Body of pancreas (tissue), 4 donors: Measurements from ENCODE around the gene FGF9. TPM values are rescaled to one million over a fixed set of nuclear protein-coding genes. Genes with fewer than 3 reads are reported as not detected.

Source experiments
- ATAC-seq: fragments of 150-250 bp; one replicate; pipeline ENCODE4 v1.9.1; 2016
- DNase-seq, 4 donors: peaks; one replicate each; pipeline ENCODE4 v3.0.0-alpha.2; 2019
- H3K27ac ChIP-seq, 4 donors: fragments of 200-600 bp; sonication (generic); 1 replicate in 3 of 4; 2 replicates in 1 of 4; pipeline versions ENCODE4 v1.5.1 to v1.6.1; 2016 to 2019; ENCODE audit warnings: mild to moderate bottlenecking in 1 of 4, mixed read lengths in 1 of 4, moderate library complexity in 1 of 4
- H3K27me3 ChIP-seq, 2 donors: fragments of 200-600 bp; sonication (generic); one replicate each; pipeline ENCODE4 v1.6.0; 2016; ENCODE audit warnings: mild to moderate bottlenecking in 1 of 2
- H3K36me3 ChIP-seq, 2 donors: fragments of 200-600 bp; sonication (generic); replicated peaks in 1 of 2; 2 replicates each; pipeline ENCODE4 v1.5.1; 2016; ENCODE audit warnings: low read depth in 2 of 2; ENCODE audit not compliant: insufficient read depth in 1 of 2
- H3K4me1 ChIP-seq: fragments of 200-600 bp; sonication (generic); one replicate; pipeline ENCODE4 v1.6.0; 2016
- H3K4me3 ChIP-seq, 2 donors: fragments of 200-600 bp; sonication (generic); 1 replicate in 1 of 2; 2 replicates in 1 of 2; pipeline ENCODE4 v1.5.1; 2016 to 2019
- H3K9me3 ChIP-seq, 3 donors: fragments of 200-600 bp; sonication (generic); 1 replicate in 2 of 3; 2 replicates in 1 of 3; pipeline ENCODE4 v1.5.1; 2016
- POLR2A ChIP-seq, 3 donors: fragments of 450-650 bp; IDR thresholded peaks; one replicate each; pipeline ENCODE4 v1.6.1; 2016; ENCODE audit warnings: antibody characterized with exemption in 3 of 3, mild to moderate bottlenecking in 2 of 3
- WGBS, 2 donors: methylation state at CpG; one replicate each; pipeline ENCODE4 v1.1.5; 2017; 5-methylcytosine and 5-hydroxymethylcytosine counted together
- intact Hi-C: fragments of 100-400 bp; cut with DNase I; formaldehyde crosslinking; loops from one replicate; pipeline ENCODE4 v1.15.1; 2023
- total RNA-seq, 2 donors: library from RNA; depleted of rRNA; stranded (reverse); fragments of >200 nt; gene quantifications; one replicate each; pipeline ENCODE4 v1.1.0, GENCODE V29; 2016
- TF ChIP-seq, protein P1 (sequence below), 7 experiments: fragments of 450-650 bp in 4 of 7; fragments of 200-600 bp in 3 of 7; sonication (generic) in 3 of 7; IDR thresholded peaks; one replicate each; pipeline ENCODE4 v1.5.1; 2016 to 2019; ENCODE audit warnings: antibody characterized with exemption in 7 of 7

Gene FGF9
- total RNA-seq, 2 donors from 2014 or later, result 0.26 to 1.3 TPM

DNA sequence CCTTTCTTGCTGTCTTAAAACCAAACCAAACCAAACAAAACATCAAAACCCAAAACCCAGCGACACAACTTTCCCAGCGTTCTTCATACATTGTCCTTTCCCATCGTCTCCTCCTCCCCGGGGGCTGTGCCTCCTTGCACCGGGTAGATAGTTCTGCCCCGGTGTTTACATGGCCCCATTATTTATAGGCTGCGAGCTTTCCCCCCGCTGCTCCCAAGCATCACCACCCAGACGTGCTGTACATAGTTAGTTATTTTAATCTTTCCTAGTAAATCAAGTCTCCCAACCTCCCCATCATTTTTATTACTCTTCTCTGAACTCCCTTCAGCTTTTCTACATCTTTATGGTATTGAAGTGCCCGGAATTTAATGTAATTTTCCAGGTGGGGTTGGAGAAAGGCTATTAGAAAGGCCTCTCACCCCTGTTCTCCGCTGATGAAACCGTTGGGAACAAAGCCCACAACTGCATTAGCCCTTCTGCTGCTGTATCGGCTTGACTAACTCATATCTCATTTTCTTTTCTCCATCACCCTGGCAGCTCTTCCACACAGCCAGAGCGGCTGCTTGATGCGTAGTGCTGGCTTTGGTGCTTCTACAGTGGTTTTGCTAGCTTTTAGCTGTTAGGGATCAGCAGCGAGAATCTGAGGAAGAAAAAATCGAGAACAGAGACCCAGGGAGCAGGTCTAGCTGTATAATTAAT is 53.1 kb downstream of the FGF9 start:
- Histone ChIP-seq H3K9me3 (no peaks in the 10 kb centered on the region), H3K36me3 (no peaks in the 10 kb centered on the region), H3K4me1 (no peaks in the 10 kb centered on the region), H3K27me3 (no peaks in the 10 kb centered on the region), H3K4me3 (no peak overlapping the region), H3K27ac (no peak overlapping the region)
- TF ChIP-seq, protein P1, sequence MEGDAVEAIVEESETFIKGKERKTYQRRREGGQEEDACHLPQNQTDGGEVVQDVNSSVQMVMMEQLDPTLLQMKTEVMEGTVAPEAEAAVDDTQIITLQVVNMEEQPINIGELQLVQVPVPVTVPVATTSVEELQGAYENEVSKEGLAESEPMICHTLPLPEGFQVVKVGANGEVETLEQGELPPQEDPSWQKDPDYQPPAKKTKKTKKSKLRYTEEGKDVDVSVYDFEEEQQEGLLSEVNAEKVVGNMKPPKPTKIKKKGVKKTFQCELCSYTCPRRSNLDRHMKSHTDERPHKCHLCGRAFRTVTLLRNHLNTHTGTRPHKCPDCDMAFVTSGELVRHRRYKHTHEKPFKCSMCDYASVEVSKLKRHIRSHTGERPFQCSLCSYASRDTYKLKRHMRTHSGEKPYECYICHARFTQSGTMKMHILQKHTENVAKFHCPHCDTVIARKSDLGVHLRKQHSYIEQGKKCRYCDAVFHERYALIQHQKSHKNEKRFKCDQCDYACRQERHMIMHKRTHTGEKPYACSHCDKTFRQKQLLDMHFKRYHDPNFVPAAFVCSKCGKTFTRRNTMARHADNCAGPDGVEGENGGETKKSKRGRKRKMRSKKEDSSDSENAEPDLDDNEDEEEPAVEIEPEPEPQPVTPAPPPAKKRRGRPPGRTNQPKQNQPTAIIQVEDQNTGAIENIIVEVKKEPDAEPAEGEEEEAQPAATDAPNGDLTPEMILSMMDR (IDR thresholded peaks at IDR 0.05), result no peak
- no peak for TF ChIP-seq POLR2A (IDR thresholded peaks at IDR 0.05)
- DNase-seq, result no peak
- ATAC-seq, result no peak
- intact Hi-C loops, result no loop called here
- WGBS, 2 donors, result 73 to 75% methylated on average over 17 of the region's 17 CpGs

DNA sequence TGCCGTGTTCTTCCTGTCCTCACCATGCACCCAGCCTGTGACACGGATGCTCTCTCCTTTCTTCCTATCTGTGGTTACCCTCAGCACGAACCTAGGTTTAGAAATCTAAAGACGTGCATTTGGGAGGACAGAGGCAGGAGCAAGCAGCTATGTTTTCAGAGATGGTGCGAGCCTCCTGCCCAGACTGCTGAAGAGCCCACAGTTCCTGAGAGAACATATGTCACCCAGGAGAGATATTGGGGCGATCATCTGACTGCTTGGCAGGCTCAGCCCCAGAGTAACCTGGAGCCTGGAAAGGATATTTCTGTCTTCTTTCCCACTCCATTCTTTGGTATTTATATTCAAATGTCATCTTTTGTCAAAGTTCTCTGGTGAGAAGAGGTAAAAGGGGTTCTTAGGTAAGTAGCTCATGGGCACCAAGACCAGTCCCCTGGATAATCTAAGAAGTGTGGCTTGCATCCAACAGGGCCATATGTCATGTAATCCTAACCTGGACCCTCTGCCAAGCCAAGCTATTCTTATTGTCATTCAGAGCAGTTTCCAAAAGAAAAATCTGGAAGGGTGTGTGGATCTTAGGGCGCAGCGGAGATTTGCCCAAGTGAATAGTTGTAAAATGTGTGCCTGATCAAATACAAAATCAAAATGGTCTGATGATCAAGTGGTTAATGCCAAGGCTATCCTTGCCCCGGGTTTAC is 59.5 kb downstream of the FGF9 start:
- H3K36me3 ChIP-seq, result no peaks in the 10 kb centered on the region
- no peaks in the 10 kb centered on the region for H3K9me3 ChIP-seq
- no peak overlapping the region for H3K27ac ChIP-seq
- 63 to 74% methylated on average over 9 of the region's 9 CpGs for WGBS, 2 donors
- no peak overlapping the region for H3K4me3 ChIP-seq
- no peaks in the 10 kb centered on the region for H3K27me3 ChIP-seq
- TF ChIP-seq POLR2A (IDR thresholded peaks at IDR 0.05), result no peak
- TF ChIP-seq, protein P1 (IDR thresholded peaks at IDR 0.05), result no peak
- no peak for ATAC-seq
- no peaks in the 10 kb centered on the region for H3K4me1 ChIP-seq
- intact Hi-C loops, result no loop called here
- no peak for DNase-seq

DNA sequence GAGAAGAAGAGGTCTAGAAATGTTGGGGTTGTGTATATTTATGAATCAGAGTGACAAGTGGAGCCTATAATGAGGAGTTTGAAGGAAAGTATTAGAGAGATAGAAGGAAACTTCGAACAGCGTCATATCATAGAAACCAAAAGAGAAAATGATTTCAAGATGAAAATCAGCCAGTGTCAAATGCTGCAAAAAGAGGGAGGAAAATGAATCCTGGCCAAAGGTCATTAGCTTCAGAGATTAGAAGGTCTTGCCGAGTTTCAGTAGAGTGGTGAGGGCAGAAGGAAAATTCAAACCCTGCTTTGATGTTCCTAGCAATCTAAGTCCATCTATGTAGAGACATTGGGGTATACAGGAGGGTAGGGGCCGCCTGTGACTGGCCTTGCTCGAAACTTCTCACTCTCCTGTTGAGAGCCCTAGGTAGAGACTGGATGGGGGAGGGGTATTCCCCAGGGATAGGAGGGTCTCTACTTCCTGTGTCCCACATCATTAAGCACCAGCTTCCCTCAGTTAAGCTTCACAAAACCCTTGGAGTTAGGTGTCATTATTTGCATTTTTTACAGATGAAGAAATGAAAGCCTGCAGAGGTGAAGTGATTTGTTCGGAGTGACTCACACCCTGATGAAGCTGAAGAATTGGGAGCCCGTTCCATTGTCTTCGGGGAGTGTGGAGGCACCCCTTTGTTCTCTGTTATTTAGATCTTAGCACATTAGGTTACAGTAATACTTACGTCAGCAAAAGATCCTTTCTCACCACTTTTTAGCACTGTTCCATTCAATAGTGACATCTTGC is 62.8 kb downstream of the FGF9 start:
- TF ChIP-seq POLR2A (IDR thresholded peaks at IDR 0.05), result no peak
- H3K9me3 ChIP-seq, result no peaks in the 10 kb centered on the region
- intact Hi-C loops, result no loop called here
- H3K27ac ChIP-seq, result no peak overlapping the region
- ATAC-seq (no peak), DNase-seq (no peak)
- H3K36me3 ChIP-seq, result no peaks in the 10 kb centered on the region
- WGBS, 2 donors, result 52 to 63% methylated on average over 9 of the region's 9 CpGs
- H3K4me1 ChIP-seq, result peaks cover 7% of the 10 kb centered on the region
- H3K27me3 ChIP-seq, result no peaks in the 10 kb centered on the region
- H3K4me3 ChIP-seq, result no peak overlapping the region

DNA sequence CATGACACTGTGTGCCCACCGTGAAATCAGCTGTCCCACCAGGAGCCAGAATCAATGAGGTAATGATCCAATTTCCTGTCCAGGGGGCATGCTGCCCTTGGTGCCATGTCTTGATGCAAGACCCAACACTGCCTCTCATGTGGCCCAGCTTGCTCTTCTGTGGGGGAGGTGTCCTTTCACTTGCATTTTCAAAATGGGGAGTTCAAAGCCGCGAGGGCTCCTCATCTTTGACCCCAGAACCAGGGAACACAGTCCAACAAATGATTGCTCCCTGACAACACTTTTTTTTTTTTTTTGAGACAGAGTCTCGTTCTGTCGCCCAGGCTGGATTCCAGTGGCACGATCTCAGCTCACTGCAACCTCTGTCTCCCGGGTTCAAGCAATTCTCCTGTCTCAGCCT is 64.1 kb downstream of the FGF9 start:
- Histone ChIP-seq H3K9me3 (no peaks in the 10 kb centered on the region), H3K4me3 (no peak overlapping the region), H3K36me3 (no peaks in the 10 kb centered on the region), H3K27me3 (no peaks in the 10 kb centered on the region), H3K27ac (no peak overlapping the region), H3K4me1 (peaks cover 7% of the 10 kb centered on the region)
- DNase-seq (no peak), ATAC-seq (no peak)
- no peak for TF ChIP-seq POLR2A (IDR thresholded peaks at IDR 0.05)
- TF ChIP-seq, protein P1 (IDR thresholded peaks at IDR 0.05), result no peak
- WGBS, 2 donors, result 75 to 78% methylated on average over 7 of the region's 7 CpGs
- intact Hi-C loops, result no loop called here

DNA sequence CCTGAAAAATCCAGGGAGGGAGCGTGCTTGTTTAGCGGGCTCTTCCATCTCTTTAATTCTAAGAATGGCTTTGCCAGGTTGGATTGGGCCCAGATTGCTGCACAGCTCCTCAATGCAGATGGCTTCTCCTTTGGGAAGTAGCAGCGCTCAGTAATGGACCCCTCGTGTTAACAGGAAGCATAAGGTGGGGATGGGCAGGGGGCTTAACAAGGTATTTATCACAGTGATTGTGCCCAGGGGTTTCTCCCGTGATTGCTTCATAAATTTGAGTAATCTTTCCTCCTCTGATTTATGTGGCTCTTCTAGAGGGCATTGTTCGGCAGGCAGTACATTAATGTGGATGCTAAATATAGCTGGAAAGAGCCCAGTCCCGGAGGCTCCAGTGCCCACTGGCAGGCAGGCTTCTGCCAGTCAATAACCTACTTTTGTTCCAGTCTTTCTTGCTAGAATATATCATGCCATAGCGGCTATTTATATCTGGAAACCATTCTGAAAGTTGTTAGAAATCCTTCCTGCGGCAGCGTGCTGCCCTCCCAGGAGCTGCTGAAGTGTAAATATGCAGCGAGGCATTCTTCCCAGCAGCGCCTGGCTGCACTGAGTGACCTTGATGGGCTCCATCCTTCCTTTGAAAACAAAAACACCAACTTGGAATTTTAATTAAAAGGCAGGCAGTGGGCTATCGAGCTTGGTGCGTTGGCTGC is 65.0 kb downstream of the FGF9 start:
- intact Hi-C loops, result no loop called here
- DNase-seq (peak in 1 of 4 donors; percentile 17), ATAC-seq (no peak)
- 24 to 26% methylated on average over 14 of the region's 14 CpGs for WGBS, 2 donors
- peaks cover 7% of the 10 kb centered on the region for H3K4me1 ChIP-seq
- H3K9me3 ChIP-seq, result no peaks in the 10 kb centered on the region
- H3K36me3 ChIP-seq, result no peaks in the 10 kb centered on the region
- H3K27ac ChIP-seq, result no peak overlapping the region
- no peak overlapping the region for H3K4me3 ChIP-seq
- H3K27me3 ChIP-seq, result no peaks in the 10 kb centered on the region
- no peak for TF ChIP-seq POLR2A (IDR thresholded peaks at IDR 0.05)
